Erythroblast (primary cell): Measurements from ENCODE around the gene SAXO2.

Experiments used
- GATA1 ChIP-seq: IDR thresholded peaks from 2 replicates; pipeline ENCODE4 v1.6.1; 2011; ENCODE audit warnings: low read depth, mild to moderate bottlenecking, control low read depth, low read length, moderate library complexity
- POLR2A ChIP-seq: IDR thresholded peaks from 2 replicates; pipeline ENCODE4 v1.6.1; 2011; ENCODE audit warnings: mild to moderate bottlenecking, low read length

GRCh38 chr15:82263350-82263749 is 732 bp downstream of the SAXO2 start:
- TF ChIP-seq POLR2A = no peak
- TF ChIP-seq GATA1 = no peak
